Measurements from ENCODE around the gene CERS6.

DNA sequence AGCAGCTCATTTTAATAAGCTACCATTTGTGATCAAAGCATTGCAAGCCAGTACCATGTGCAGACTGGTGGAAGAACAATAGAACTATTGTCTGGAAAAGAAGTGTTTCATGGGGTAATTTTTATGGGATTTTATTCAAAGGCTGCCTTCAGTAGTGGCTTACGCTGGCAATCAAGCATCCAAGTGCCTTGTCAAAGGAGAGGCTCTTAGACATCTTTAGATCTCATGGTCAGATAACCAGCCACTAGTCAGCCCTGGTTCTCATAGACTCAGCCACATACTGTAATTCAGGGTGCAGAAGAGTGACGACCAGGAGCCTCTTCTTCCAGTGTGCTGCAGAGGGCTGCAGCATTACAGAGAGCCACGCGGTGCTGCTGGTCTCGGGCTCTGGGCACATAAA lies 247.9 kb downstream of the CERS6 start:
- TF ChIP-seq EZH2phosphoT487 (IDR thresholded peaks at IDR 0.05; ENCODE audit: insufficient read depth, low read depth) (no peak), EZH2 (IDR thresholded peaks at IDR 0.05; ENCODE audit: insufficient read depth, poor library complexity, severe bottlenecking) (no peak)
